H9 (cell line): ENCODE data around the gene CCDC190. TPM values are rescaled to one million over a fixed set of nuclear protein-coding genes. Genes with fewer than 3 reads are reported as not detected.

Source experiments
- DNase-seq: peaks from one replicate; pipeline ENCODE4 v3.0.0-alpha.2; 2017
- H2AFZ ChIP-seq: one replicate; pipeline ENCODE4 v1.6.1; 2013; ENCODE audit warnings: mild to moderate bottlenecking, low read length, control low read depth, moderate library complexity
- H2AK5ac ChIP-seq: 2 replicates; pipeline ENCODE4 v1.6.1; 2013; ENCODE audit warnings: low read length, control low read depth, mixed read lengths; ENCODE audit not compliant: insufficient read length
- H2BK120ac ChIP-seq: one replicate; pipeline ENCODE4 v1.6.1; 2013; ENCODE audit warnings: low read depth, mild to moderate bottlenecking, low read length, control low read depth, inconsistent platforms; ENCODE audit not compliant: poor library complexity, severe bottlenecking
- H2BK12ac ChIP-seq: 2 replicates; pipeline ENCODE4 v1.6.1; 2013; ENCODE audit warnings: low read length, control low read depth, mixed read lengths, low read depth; ENCODE audit not compliant: insufficient read length
- H2BK15ac ChIP-seq: 2 replicates; pipeline ENCODE4 v1.6.1; 2013; ENCODE audit warnings: low read depth, low read length, control low read depth
- H2BK20ac ChIP-seq: one replicate; pipeline ENCODE4 v1.6.1; 2013; ENCODE audit warnings: low read depth, mild to moderate bottlenecking, low read length, control low read depth, inconsistent platforms; ENCODE audit not compliant: poor library complexity, severe bottlenecking
- H2BK5ac ChIP-seq: 2 replicates; pipeline ENCODE4 v1.6.1; 2013; ENCODE audit warnings: low read length, control low read depth, mixed read lengths; ENCODE audit not compliant: insufficient read length
- H3K14ac ChIP-seq: 2 replicates; pipeline ENCODE4 v1.6.1; 2013; ENCODE audit warnings: low read length, control low read depth; ENCODE audit not compliant: insufficient read depth
- H3K18ac ChIP-seq: 2 replicates; pipeline ENCODE4 v1.6.1; 2013; ENCODE audit warnings: low read depth, mild to moderate bottlenecking, mixed read lengths, low read length, control low read depth; ENCODE audit not compliant: insufficient read length
- H3K23ac ChIP-seq: 2 replicates; pipeline ENCODE4 v1.6.1; 2013; ENCODE audit warnings: low read length, control low read depth, mixed read lengths, low read depth; ENCODE audit not compliant: insufficient read length
- H3K23me2 ChIP-seq: 2 replicates; pipeline ENCODE4 v1.6.1; 2013; ENCODE audit warnings: low read depth, mild to moderate bottlenecking, mixed read lengths, low read length, control low read depth; ENCODE audit not compliant: insufficient read length, poor library complexity, severe bottlenecking
- H3K27ac ChIP-seq: 2 replicates; pipeline ENCODE4 v1.5.1; 2013; ENCODE audit warnings: low read length, control low read depth, mixed read lengths, low read depth; ENCODE audit not compliant: insufficient read length
- H3K27me3 ChIP-seq: 2 replicates; pipeline ENCODE4 v1.6.1; 2013; ENCODE audit warnings: low read length, control low read depth, inconsistent platforms; ENCODE audit not compliant: insufficient read depth
- H3K4ac ChIP-seq: 2 replicates; pipeline ENCODE4 v1.6.1; 2013; ENCODE audit warnings: low read depth, mild to moderate bottlenecking, control low read depth, inconsistent platforms, low read length, moderate library complexity
- H3K4me1 ChIP-seq: 2 replicates; pipeline ENCODE4 v1.6.1; 2013; ENCODE audit warnings: low read length, control low read depth, inconsistent platforms; ENCODE audit not compliant: insufficient read depth
- H3K4me2 ChIP-seq: 2 replicates; pipeline ENCODE4 v1.6.1; 2013; ENCODE audit warnings: low read length, control low read depth, mixed read lengths; ENCODE audit not compliant: insufficient read length, insufficient read depth
- H3K56ac ChIP-seq: 2 replicates; pipeline ENCODE4 v1.6.1; 2013; ENCODE audit warnings: low read depth, mild to moderate bottlenecking, mixed read lengths, low read length, control low read depth; ENCODE audit not compliant: insufficient read length
- H3K79me1 ChIP-seq: 2 replicates; pipeline ENCODE4 v1.6.1; 2013; ENCODE audit warnings: low read depth, mild to moderate bottlenecking, moderate library complexity, low read length, control low read depth, inconsistent platforms; ENCODE audit not compliant: insufficient read depth, poor library complexity, severe bottlenecking
- H3K79me2 ChIP-seq: 2 replicates; pipeline ENCODE4 v1.6.1; 2013; ENCODE audit warnings: low read length, control low read depth, inconsistent platforms; ENCODE audit not compliant: insufficient read depth
- H3K9ac ChIP-seq: 2 replicates; pipeline ENCODE4 v1.6.1; 2013; ENCODE audit warnings: low read length, control low read depth, mixed read lengths; ENCODE audit not compliant: insufficient read length; ENCODE audit errors: extremely low read depth
- H3K9me3 ChIP-seq: one replicate; pipeline ENCODE4 v1.6.1; 2013; ENCODE audit warnings: low read depth, low read length, inconsistent platforms; ENCODE audit not compliant: control insufficient read depth
- H3T11ph ChIP-seq: one replicate; pipeline ENCODE4 v1.6.1; 2013; ENCODE audit warnings: mild to moderate bottlenecking, low read length, control low read depth, inconsistent platforms
- H4K20me1 ChIP-seq: one replicate; pipeline ENCODE4 v1.6.1; 2013; ENCODE audit not compliant: control insufficient read depth, insufficient read length, insufficient read depth
- H4K5ac ChIP-seq: 2 replicates; pipeline ENCODE4 v1.6.1; 2013; ENCODE audit warnings: low read depth, mild to moderate bottlenecking, mixed read lengths, low read length, control low read depth; ENCODE audit not compliant: insufficient read length
- H4K8ac ChIP-seq: replicated peaks from 2 replicates; pipeline ENCODE4 v1.6.1; 2013; ENCODE audit warnings: low read length, control low read depth, mixed read lengths, low read depth; ENCODE audit not compliant: insufficient read length
- H4K91ac ChIP-seq: 2 replicates; pipeline ENCODE4 v1.6.1; 2013; ENCODE audit warnings: low read depth, mild to moderate bottlenecking, moderate library complexity, mixed read lengths, low read length, control low read depth; ENCODE audit not compliant: insufficient read length
- H3K27ac Mint-ChIP-seq, 3 experiments: 2 replicates in 2 of 3; 3 replicates in 1 of 3; pipeline ENCODE4 v1.8.0; 2020 to 2021; ENCODE audit warnings: mixed read lengths in 3 of 3, mild to moderate bottlenecking in 1 of 3, moderate library complexity in 1 of 3
- H3K27me3 Mint-ChIP-seq: 2 replicates; pipeline ENCODE4 v1.8.0; 2021; ENCODE audit warnings: low read depth, mild to moderate bottlenecking, moderate library complexity, mixed read lengths
- H3K36me3 Mint-ChIP-seq, 3 experiments: 2 replicates in 2 of 3; 3 replicates in 1 of 3; pipeline ENCODE4 v1.8.0; 2020 to 2021; ENCODE audit warnings: low read depth in 3 of 3, mixed read lengths in 3 of 3; ENCODE audit not compliant: insufficient read depth in 1 of 3
- H3K4me1 Mint-ChIP-seq, 2 experiments: 2 replicates each; pipeline ENCODE4 v1.8.0; 2020; ENCODE audit warnings: mixed read lengths in 2 of 2
- H3K4me3 Mint-ChIP-seq, 2 experiments: 2 replicates in 1 of 2; 3 replicates in 1 of 2; pipeline ENCODE4 v1.8.0; 2020 to 2021; ENCODE audit warnings: mild to moderate bottlenecking in 2 of 2, mixed read lengths in 2 of 2, moderate library complexity in 1 of 2
- H3K9me3 Mint-ChIP-seq, 2 experiments: 2 replicates in 1 of 2; 3 replicates in 1 of 2; pipeline ENCODE4 v1.8.0; 2020; ENCODE audit warnings: mild to moderate bottlenecking in 2 of 2, mixed read lengths in 2 of 2, moderate library complexity in 1 of 2
- WGBS: extraction: QIAGEN DNeasy Blood & Tissue Kit; methylation state at CpG from one replicate; pipeline ENCODE4 v1.1.7; 2013; ENCODE audit warnings: missing lambda C conversion rate, low lambda C conversion rate, mixed read lengths; ENCODE audit not compliant: insufficient read length; ENCODE audit errors: extremely low coverage; 5-methylcytosine and 5-hydroxymethylcytosine counted together
- total RNA-seq: library from RNA; stranded (reverse); gene quantifications from 2 replicates; pipeline ENCODE4 v1.2.1, GENCODE V29; 2021
- TF ChIP-seq, protein P1 (sequence below): fragments of 200-600 bp; sonication (generic); conservative IDR thresholded peaks from 3 replicates; pipeline ENCODE4 v1.8.0; 2021; ENCODE audit warnings: antibody characterized with exemption, mild to moderate bottlenecking

CCDC190 gene
- total RNA-seq, 1 experiment from 2014 or later = not detected

DNA sequence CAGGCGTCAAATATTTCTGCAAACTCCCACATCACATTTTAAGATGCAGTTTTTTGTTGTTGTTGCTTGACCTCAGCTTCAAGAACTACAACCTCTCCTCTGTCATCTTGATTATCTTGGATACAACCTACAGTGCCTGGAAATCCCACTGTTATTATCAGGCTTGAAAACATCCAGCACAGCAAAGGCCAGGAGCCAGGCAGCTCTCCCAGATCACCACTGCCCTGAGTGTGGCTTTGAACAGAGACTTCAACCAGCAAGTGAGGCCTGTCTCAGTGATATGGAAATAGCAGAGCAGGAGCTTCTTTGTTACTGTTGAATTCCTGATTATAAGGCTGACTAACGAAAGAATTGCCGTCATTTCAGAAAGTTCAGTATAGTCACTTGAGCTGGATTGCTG, 28.5 kb downstream of the CCDC190 start:
- no peak overlapping the region for H3K23ac ChIP-seq
- H2BK15ac ChIP-seq = no peak overlapping the region
- peaks cover 4% of the 10 kb centered on the region; the same call in 1 of the 2 replicates for H3K4me1 ChIP-seq
- Mint-ChIP-seq H3K36me3 (no peaks in the 10 kb centered on the region), H3K4me1 (peaks cover 11% of the 10 kb centered on the region in 2 experiments), H3K27ac (no peak overlapping the region), H3K27me3 (peaks cover 3% of the 10 kb centered on the region; the same call in 1 of the 2 replicates), H3K4me3 (no peak overlapping the region), H3K9me3 (no peaks in the 10 kb centered on the region)
- H3T11ph ChIP-seq = no peak overlapping the region
- H3K18ac ChIP-seq = no peak overlapping the region
- no peaks in the 10 kb centered on the region for H3K23me2 ChIP-seq
- H3K9ac ChIP-seq = no peak overlapping the region
- TF ChIP-seq, protein P1, sequence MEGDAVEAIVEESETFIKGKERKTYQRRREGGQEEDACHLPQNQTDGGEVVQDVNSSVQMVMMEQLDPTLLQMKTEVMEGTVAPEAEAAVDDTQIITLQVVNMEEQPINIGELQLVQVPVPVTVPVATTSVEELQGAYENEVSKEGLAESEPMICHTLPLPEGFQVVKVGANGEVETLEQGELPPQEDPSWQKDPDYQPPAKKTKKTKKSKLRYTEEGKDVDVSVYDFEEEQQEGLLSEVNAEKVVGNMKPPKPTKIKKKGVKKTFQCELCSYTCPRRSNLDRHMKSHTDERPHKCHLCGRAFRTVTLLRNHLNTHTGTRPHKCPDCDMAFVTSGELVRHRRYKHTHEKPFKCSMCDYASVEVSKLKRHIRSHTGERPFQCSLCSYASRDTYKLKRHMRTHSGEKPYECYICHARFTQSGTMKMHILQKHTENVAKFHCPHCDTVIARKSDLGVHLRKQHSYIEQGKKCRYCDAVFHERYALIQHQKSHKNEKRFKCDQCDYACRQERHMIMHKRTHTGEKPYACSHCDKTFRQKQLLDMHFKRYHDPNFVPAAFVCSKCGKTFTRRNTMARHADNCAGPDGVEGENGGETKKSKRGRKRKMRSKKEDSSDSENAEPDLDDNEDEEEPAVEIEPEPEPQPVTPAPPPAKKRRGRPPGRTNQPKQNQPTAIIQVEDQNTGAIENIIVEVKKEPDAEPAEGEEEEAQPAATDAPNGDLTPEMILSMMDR = no peak
- H2BK5ac ChIP-seq = no peak overlapping the region
- no peak overlapping the region for H3K56ac ChIP-seq
- no peak overlapping the region for H3K27ac ChIP-seq
- H2BK120ac ChIP-seq = no peak overlapping the region
- no peak overlapping the region for H2AK5ac ChIP-seq
- H3K4me2 ChIP-seq = no peak overlapping the region
- H2AFZ ChIP-seq = peak overlapping the region; percentile 22
- no peak overlapping the region for H4K8ac ChIP-seq
- no peak overlapping the region for H3K4ac ChIP-seq
- no CpG with 5 or more reads among the region's 3 CpGs for WGBS
- H3K14ac ChIP-seq = no peak overlapping the region; the same call in 1 of the 2 replicates
- no peak overlapping the region for H2BK12ac ChIP-seq
- no peaks in the 10 kb centered on the region for H3K79me2 ChIP-seq
- no peak for DNase-seq
- no peaks in the 10 kb centered on the region for H3K79me1 ChIP-seq
- H4K91ac ChIP-seq = no peak overlapping the region
- H2BK20ac ChIP-seq = no peak overlapping the region
- no peak overlapping the region for H4K5ac ChIP-seq
- no peaks in the 10 kb centered on the region for H3K27me3 ChIP-seq
- no peaks in the 10 kb centered on the region for H3K9me3 ChIP-seq
- H4K20me1 ChIP-seq = no peaks in the 10 kb centered on the region
